SU-DHL-6 (cell line): Measurements from ENCODE around the gene RNU1-2.

Experiments
- H2AFZ ChIP-seq: fragments of 200-600 bp; sonication (generic); 2 replicates; pipeline ENCODE4 v1.6.1; 2014; ENCODE audit warnings: low read depth, mild to moderate bottlenecking, moderate library complexity, mixed read lengths, antibody characterized with exemption, low read length; ENCODE audit not compliant: severe bottlenecking
- H3F3A ChIP-seq: fragments of 200-600 bp; shearing (Covaris generic); 2 replicates; pipeline ENCODE4 v1.6.0; 2016; ENCODE audit warnings: antibody characterized with exemption, mild to moderate bottlenecking; ENCODE audit not compliant: insufficient read depth
- H3K27ac ChIP-seq: fragments of 200-600 bp; sonication (generic); 2 replicates; pipeline ENCODE4 v1.5.1; 2016; ENCODE audit warnings: low read depth, mild to moderate bottlenecking, low read length, moderate library complexity, mixed read lengths
- H3K27me3 ChIP-seq: fragments of 200-600 bp; sonication (generic), shearing (Covaris generic); 2 replicates; pipeline ENCODE4 v1.6.0; 2014; ENCODE audit warnings: mild to moderate bottlenecking, low read length
- H3K36me3 ChIP-seq: fragments of 200-600 bp; sonication (generic); 2 replicates; pipeline ENCODE4 v1.6.1; 2014; ENCODE audit warnings: mild to moderate bottlenecking, low read length, mixed read lengths
- H3K4me2 ChIP-seq: fragments of 300-600, 200-600 bp; shearing (Covaris generic), sonication (generic); 2 replicates; pipeline ENCODE4 v1.6.0; 2014; ENCODE audit warnings: low read length, low read depth, mild to moderate bottlenecking; ENCODE audit not compliant: poor library complexity, severe bottlenecking
- H3K4me3 ChIP-seq: fragments of 200-600 bp; sonication (generic); 2 replicates; pipeline ENCODE4 v1.5.1; 2014; ENCODE audit warnings: antibody characterized with exemption, low read length, mild to moderate bottlenecking, mixed read lengths; ENCODE audit not compliant: insufficient read depth, poor library complexity, severe bottlenecking
- H3K79me2 ChIP-seq: fragments of 200-600 bp; sonication (generic); 2 replicates; pipeline ENCODE4 v1.6.1; 2014; ENCODE audit warnings: mild to moderate bottlenecking, low read length, moderate library complexity; ENCODE audit not compliant: insufficient read depth
- H3K9ac ChIP-seq: fragments of 200-600 bp; sonication (generic); 2 replicates; pipeline ENCODE4 v1.7.0; 2014; ENCODE audit warnings: mild to moderate bottlenecking, low read length
- H3K9me2 ChIP-seq: fragments of 200-600 bp; sonication (generic); replicated peaks from 2 replicates; pipeline ENCODE4 v1.6.1; 2014; ENCODE audit warnings: low read length; ENCODE audit not compliant: insufficient read depth
- H3K9me3 ChIP-seq: fragments of 200-600 bp; sonication (generic); 2 replicates; pipeline ENCODE4 v1.6.1; 2014; ENCODE audit warnings: low read length, mixed read lengths; ENCODE audit not compliant: insufficient read depth
- H4K20me1 ChIP-seq: fragments of 200-600 bp; sonication (generic); 2 replicates; pipeline ENCODE4 v1.6.1; 2014; ENCODE audit warnings: low read depth, mild to moderate bottlenecking, antibody characterized with exemption, low read length, moderate library complexity, mixed read lengths
- CTCF ChIP-seq: fragments of 200-600 bp; sonication (generic); IDR thresholded peaks from one replicate; pipeline ENCODE4 v1.5.1; 2017; ENCODE audit warnings: antibody characterized with exemption, mild to moderate bottlenecking, low read length, moderate library complexity; ENCODE audit not compliant: insufficient read depth, poor library complexity, severe bottlenecking
- EZH2phosphoT487 ChIP-seq: fragments of 200-600 bp; sonication (generic), shearing (Covaris generic); conservative IDR thresholded peaks from 2 replicates; pipeline ENCODE4 v1.6.1; 2018; ENCODE audit warnings: mild to moderate bottlenecking, antibody characterized with exemption, low read length, moderate library complexity, mixed read lengths

Gene RNU1-2

DNA sequence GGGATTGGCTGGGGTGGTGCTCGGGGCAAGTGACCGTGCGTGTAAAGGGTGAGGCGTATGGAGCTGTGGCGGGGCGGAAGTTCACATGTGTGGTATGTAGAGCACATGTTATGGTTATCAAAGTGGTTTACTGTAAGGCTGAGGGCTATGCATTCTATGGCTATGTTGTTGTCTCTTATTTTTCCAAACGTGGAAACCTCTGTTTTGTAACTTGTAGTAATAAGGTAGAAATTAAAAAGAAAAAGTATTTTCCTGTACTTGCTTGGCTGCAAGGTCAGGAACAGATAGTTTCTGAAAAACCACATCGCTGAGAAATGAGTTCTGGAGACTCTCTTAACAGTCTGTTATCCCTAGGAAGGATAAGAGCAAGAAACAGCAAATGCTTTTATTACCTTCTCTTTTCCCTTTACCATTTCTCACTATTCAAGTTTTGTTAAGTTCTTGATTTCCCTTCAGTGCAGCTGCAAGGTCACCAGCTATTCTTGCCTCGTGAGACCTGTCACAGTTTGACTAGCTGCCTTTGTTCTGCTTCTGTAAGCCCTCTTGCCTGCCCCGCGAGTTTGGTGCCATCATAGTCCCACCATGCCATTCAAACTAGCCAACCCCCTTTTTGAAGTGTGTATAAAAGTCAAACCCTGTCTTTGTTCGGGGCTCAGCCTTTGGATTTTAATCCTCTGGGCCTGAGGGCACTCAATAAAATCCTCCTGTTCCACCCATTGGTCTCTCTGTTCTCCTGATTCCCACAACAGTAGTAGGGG lies 9.5 kb downstream of the RNU1-2 start:
- Histone ChIP-seq H3K36me3 (no peaks in the 10 kb centered on the region), H3K9me2 (no peaks in the 10 kb centered on the region), H3K4me2 (peak overlapping the region; percentile 89), H3K9ac (peak overlapping the region; percentile 68), H3F3A (peaks cover 56% of the 10 kb centered on the region), H3K27ac (peak overlapping the region; percentile 94), H3K9me3 (peaks cover 14% of the 10 kb centered on the region; the same call in 1 of the 2 replicates), H3K27me3 (no peaks in the 10 kb centered on the region), H3K79me2 (no peaks in the 10 kb centered on the region), H4K20me1 (no peaks in the 10 kb centered on the region), H2AFZ (no peak overlapping the region), H3K4me3 (peak overlapping the region; percentile 7)
- TF ChIP-seq CTCF, result no peak
- TF ChIP-seq EZH2phosphoT487, result no peak

- peak overlapping the region; percentile 7 for H3K4me3 ChIP-seq
- H3K27me3 ChIP-seq, result no peaks in the 10 kb centered on the region
- no peaks in the 10 kb centered on the region for H3K79me2 ChIP-seq
- H3K36me3 ChIP-seq, result no peaks in the 10 kb centered on the region
- H4K20me1 ChIP-seq, result no peaks in the 10 kb centered on the region
- peak overlapping the region; percentile 94 for H3K27ac ChIP-seq
- peaks cover 14% of the 10 kb centered on the region; the same call in 1 of the 2 replicates for H3K9me3 ChIP-seq
- H2AFZ ChIP-seq, result no peak overlapping the region
- no peaks in the 10 kb centered on the region for H3K9me2 ChIP-seq
- TF ChIP-seq CTCF, result no peak
- no peak for TF ChIP-seq EZH2phosphoT487
- H3K9ac ChIP-seq, result no peak overlapping the region
- peaks cover 50% of the 10 kb centered on the region for H3F3A ChIP-seq
- peak overlapping the region; percentile 20 for H3K4me2 ChIP-seq
Measured at GRCh38 chr1:16905868-16906702, 10.3 kb downstream of the RNU1-2 start.

- Histone ChIP-seq H3K36me3 (no peaks in the 10 kb centered on the region), H3K9ac (no peak overlapping the region), H3K4me3 (no peak overlapping the region), H3K79me2 (no peaks in the 10 kb centered on the region), H4K20me1 (no peaks in the 10 kb centered on the region), H3K9me3 (peaks cover 14% of the 10 kb centered on the region; the same call in 1 of the 2 replicates), H2AFZ (no peak overlapping the region), H3K9me2 (no peaks in the 10 kb centered on the region), H3K27me3 (no peaks in the 10 kb centered on the region), H3F3A (peaks cover 42% of the 10 kb centered on the region), H3K4me2 (no peak overlapping the region), H3K27ac (no peak overlapping the region)
- TF ChIP-seq EZH2phosphoT487 (no peak), CTCF (no peak)
Measured at GRCh38 chr1:16906873-16907272, 11.1 kb downstream of the RNU1-2 start.
